GM12873 (cell line): ENCODE data around the gene GLI3.

Experiments used
- CTCF ChIP-seq: IDR thresholded peaks from 2 replicates; pipeline ENCODE4 v1.5.1; 2012; ENCODE audit warnings: low read depth, mild to moderate bottlenecking, moderate library complexity, low read length, control low read depth; ENCODE audit not compliant: insufficient read depth; ENCODE audit errors: missing control alignments

Gene GLI3

DNA sequence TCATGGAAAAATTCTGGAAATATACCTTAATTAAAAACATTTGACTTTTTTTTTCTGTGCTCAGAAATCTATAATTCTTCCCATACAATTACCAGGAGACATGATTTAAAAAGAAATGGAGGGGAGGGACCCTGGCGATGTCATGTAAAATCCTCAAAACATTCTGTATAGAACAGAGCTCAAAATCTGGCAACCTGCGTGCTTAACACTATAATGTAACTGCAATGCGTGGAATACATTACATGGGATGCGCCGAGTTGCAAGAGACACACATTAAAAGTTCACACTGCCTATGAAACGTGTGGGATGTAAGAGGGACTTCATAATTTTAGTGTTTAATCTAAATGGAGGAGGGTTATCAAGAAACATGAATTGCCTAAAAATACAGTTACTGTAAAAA is 215.0 kb downstream of the GLI3 start:
- no peak for TF ChIP-seq CTCF

GRCh38 chr7:42021631-42022030 is 215.4 kb downstream of the GLI3 start:
- TF ChIP-seq CTCF, result no peak

- no peak for TF ChIP-seq CTCF
Measured at GRCh38 chr7:42020061-42020460, 216.9 kb downstream of the GLI3 start.

DNA sequence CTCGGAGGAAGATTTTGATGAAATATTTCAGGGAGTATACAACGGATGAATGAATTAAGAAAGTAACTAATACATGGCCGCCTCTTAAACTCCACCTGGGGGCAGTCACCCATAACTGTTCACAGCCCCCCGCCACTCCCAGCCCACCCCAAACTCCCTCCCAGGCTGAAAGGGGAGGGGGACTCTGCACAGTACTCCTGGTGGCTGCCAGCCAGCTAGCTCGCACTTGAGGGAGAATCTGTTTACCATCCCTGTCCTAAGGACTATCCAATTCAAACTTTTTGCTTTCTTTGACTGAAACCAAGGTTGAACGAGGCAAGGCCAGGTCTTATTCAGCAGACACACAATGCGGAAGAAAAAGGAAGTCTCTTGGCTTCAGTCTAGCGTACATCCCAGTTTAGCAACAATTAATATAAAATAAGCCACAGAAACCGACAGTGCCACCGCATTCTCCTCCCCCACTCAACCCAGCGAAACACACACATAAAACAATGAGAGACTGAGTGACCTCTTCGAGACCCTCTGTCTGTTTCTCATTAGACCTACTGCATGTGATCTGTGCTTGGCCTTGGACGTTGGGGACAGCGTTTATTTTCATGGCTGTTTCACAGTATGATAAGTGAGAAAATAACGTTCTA is 219.5 kb downstream of the GLI3 start:
- no peak for TF ChIP-seq CTCF

- no peak for TF ChIP-seq CTCF
Measured at GRCh38 chr7:42016517-42016916, 220.5 kb downstream of the GLI3 start.

- TF ChIP-seq CTCF, result peak; percentile 75
Measured at GRCh38 chr7:42014625-42015618, 222.1 kb downstream of the GLI3 start.

DNA sequence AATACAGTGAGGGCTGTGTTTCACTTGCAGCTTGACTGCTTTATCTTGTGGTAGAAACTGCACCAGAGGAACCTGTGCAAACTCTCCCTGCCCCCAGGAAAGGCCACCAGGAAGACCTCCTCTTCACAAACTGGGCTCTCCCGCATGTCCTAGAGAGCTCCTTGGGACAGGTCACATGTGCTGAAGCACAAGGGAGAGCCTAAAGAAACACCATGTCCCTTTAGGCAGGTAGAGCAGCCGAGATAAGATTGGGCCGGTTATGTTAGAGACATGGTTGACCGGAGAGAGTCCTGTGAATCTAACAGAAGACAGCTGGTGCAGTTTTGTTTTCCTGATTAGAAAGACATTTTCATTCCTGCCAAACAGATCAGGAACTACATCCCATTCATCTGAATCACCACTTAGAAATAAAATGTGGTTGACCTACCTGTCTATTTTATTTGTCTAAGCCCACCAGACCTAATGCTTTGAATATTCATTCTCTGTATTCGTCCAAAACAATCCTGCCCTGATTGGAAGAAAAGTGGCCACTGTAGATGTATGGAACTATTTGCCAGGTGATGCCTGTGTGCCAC is 224.1 kb downstream of the GLI3 start:
- TF ChIP-seq CTCF, result no peak
